Heart left ventricle (tissue), 13 donors: ENCODE data around the gene HAUS7.

Experiments used
- CTCF ChIP-seq, 12 donors: fragments of 200-600 bp; sonication (generic) in 4 of 12; IDR thresholded peaks; one replicate each; pipeline versions ENCODE4 v1.5.0 to v1.8.0; 2018 to 2022; ENCODE audit warnings: antibody characterized with exemption in 12 of 12, mild to moderate bottlenecking in 5 of 12
- POLR2A ChIP-seq, 2 donors: fragments of 450-650 bp; IDR thresholded peaks; one replicate each; pipeline ENCODE4 v1.6.1; 2017; ENCODE audit warnings: antibody characterized with exemption in 2 of 2, mild to moderate bottlenecking in 2 of 2, moderate library complexity in 2 of 2
- donor health status: ischemic (EF 13 %, LVEDD 7.1; RV severe dilation, severe dysfunction).
- donor health status: DM: no; HTN: yes; CAD: no.
- donor health status: DM: no; HTN: no; CAD: no.
- donor health status: ischemic (EF 25% LVEDD 6.9; RV normal size, moderate dysfunction).
- donor health status: ischemic (EF 25% LVEDD 5.7; RV mildly dilated, moderate dysfunction).
- donor health status: ischemic (EF 35%, LVEDD 5.7; RV mildly dilated, moderate dysfunction).
- donor health status: nonischemic (EF 11% LVEDD 7.7; RV severe dilation, severe dysfunction).
- donor health status: DM: yes; HTN: yes; CAD: no.
- donor health status: PGD.
- donor health status: ischemic (EF 29% LVEDD 5.4; RV normal size, mild dysfunction).
- donor health status: nonischemic (EF 23%, LVEDD 6.1; RV moderate dilation, normal function).

GRCh38 chrX:153464116-153464515, 6.3 kb downstream of the HAUS7 start:
- TF ChIP-seq POLR2A (IDR thresholded peaks at IDR 0.05) (no peak), CTCF (IDR thresholded peaks at IDR 0.05) (no peak)
